GM11168 (cell line): Measurements from ENCODE around the gene SEMA6D.

ENCODE experiments used
- in situ Hi-C: fragments of 300-500 bp; cut with MboI; formaldehyde crosslinking; loops from one replicate; pipeline ENCODE4 v1.12.0; 2022; ENCODE audit warnings: low sequenced_read_pairs; ENCODE audit not compliant: unreplicated experiment

SEMA6D gene

GRCh38 chr15:47813748-47814384 is 96.6 kb downstream of the SEMA6D start:
- in situ Hi-C loops, result loop anchor here (10.0 kb wide), 1 partner anchor 161 kb away; no protein-coding TSS in a partner anchor

DNA sequence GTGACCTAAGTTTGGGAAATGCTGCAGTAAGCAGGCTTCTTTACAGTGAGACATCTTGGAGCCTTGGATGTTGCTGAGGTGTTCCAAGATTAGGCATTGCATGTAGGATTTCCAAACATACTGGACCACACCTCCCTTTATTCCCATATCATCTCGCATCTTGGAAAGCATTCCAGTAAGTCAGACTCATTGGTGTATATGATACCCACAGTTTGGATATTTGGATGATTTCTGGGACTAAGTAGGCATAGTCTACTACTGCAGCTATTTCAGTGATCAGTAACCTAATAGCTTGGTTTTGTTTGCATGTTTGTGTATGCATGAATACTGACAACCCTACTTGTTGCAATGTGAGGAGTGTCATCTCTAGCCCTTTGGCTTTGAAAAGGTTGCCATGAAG is 97.3 kb downstream of the SEMA6D start:
- in situ Hi-C loops, result loop anchor here (10.0 kb wide), 1 partner anchor 160 kb away; no protein-coding TSS in a partner anchor

GRCh38 chr15:47817969-47818548 is 100.8 kb downstream of the SEMA6D start:
- in situ Hi-C loops, result loop anchor here (10.0 kb wide), 1 partner anchor 157 kb away; no protein-coding TSS in a partner anchor

DNA sequence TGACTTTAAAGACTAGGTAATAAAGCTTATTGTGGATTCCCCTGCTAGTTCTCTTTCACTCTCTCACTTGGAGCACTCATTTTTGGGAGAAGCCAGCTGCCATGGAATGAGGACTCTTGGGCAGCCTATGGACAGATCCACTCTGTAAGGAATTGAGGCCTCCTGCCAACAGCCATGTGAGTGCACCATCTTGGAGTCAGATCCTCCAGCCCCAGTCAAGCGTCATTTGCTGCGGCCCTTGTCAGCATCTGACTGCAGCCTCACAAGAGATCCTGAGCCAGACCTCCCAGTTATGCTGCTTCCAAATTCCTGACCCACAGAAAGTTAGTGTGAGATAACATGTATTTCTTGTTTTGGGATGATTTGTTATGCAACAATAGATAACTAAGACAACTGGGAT is 101.9 kb downstream of the SEMA6D start:
- in situ Hi-C loops, result loop anchor here (10.0 kb wide), 1 partner anchor 156 kb away; no protein-coding TSS in a partner anchor

- in situ Hi-C loops, result no loop called here
These were observed 102.9 kb downstream of the SEMA6D start for GRCh38 chr15:47820057-47820746.

GRCh38 chr15:47820747-47821319 is 103.5 kb downstream of the SEMA6D start:
- in situ Hi-C loops, result no loop called here

DNA sequence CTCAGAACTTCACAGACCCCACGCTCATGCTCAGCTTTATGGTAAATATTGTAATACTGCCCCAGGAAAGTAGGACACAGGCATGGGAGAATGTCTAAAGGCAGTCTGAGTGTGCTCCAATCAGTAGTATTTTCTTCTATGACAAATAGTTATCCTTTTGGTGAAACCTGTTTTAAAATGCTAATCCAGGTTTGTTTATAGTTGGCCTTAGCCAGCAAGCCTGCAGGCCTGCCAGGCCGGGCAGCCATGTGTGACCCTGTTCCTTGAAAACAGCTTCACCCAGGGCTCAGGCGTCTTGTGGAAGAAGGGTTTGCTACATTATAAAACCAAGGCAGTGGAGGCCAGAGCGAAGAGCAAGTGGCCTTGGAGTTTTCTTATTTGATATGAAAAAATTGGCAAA is 104.7 kb downstream of the SEMA6D start:
- in situ Hi-C loops, result no loop called here
